ENCODE data around the gene PLD4. TPM values are rescaled to one million over a fixed set of nuclear protein-coding genes. Genes with fewer than 3 reads are reported as not detected.

The PLD4 gene
- total RNA-seq = not detected

GRCh38 chr14:104924421-104925213, at the start of gene PLD4:
Gene PLD4, plus strand, starts transcription at chr14:104924879. Its CDS starts 2,262 bp downstream, at chr14:104927141.

DNA sequence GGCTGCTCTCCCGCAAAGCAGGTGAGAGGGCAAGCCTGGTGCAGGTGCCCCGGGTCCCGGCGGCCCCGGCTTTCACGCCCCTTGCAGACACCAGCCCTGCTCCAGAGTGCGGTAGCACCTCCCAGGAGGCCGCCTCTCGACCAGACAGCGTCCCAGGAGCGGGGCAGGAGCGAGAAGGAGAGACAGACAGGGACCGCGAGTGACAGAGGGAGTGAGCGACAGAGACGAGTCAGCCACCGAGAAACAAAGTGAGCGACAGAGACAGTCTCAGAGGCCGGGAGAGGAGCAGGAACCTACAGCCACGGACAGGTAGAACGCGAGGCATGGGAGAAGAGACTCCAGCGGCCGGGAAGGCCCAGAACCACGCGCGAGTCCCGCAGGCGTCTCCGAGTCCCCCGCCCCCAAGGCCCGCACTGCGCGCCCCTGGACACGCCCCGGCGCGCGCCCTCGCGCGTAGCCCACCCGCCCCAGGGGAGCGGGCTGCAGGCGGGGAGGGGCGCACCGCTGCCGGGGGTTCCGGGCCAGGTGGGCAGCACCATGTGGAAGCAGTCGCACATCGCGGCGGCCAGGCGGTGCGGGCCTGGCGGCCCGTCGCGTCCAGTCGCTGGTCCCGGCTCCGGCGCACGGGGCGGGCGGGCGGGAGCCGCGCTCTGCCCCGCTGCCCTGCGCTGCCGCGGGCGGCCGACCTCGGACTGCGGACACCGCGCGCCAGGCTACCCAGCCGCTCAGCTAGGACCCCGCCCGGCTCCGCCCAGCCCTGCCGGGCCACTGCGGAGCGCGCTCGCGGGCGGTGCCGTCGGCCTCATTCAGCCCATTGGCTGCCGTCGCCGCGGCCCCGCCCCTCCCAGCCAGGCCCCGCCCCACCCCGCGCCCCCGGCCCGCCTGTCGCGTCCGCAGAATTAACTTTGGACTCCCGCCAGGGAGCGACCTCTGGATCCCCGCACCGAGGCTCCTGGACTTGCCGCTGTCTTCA, 53.3 kb downstream of the PLD4 start, which contains the start of gene AHNAK2:
AHNAK2 (minus strand) TSS at position 694 of the 973 bp plus-strand sequence; CDS start at position 557, 137 bp downstream.

Other genes with a start within 250 kb of the PLD4 start
- gene INF2, start 235.3 kb upstream of the PLD4 start, total RNA-seq = 100 to 1,000 TPM; 208 to 216 TPM
- gene ADSS1, start 200.7 kb upstream of the PLD4 start, total RNA-seq = under 1 TPM; 0.51 to 0.96 TPM
- 10 to 100 TPM; 76.5 to 84.2 TPM for gene SIVA1, start 171.7 kb upstream of the PLD4 start, total RNA-seq
- 100 to 1,000 TPM; 137 to 139 TPM for gene AKT1, start 129.1 kb upstream of the PLD4 start, total RNA-seq
- gene ZBTB42, start 123.8 kb upstream of the PLD4 start, total RNA-seq = 1 to 10 TPM; 5.1 to 5.6 TPM
- 1 to 10 TPM; 4.7 to 4.9 TPM for gene CEP170B, start 59.6 kb upstream of the PLD4 start, total RNA-seq
- under 1 TPM in 1 of 2 experiments, not detected in 1; 0.07 TPM for gene AHNAK2, start 53.5 kb downstream of the PLD4 start, total RNA-seq
- under 1 TPM; 0.43 to 0.48 TPM for gene CLBA1, start 60.9 kb downstream of the PLD4 start, total RNA-seq
- 10 to 100 TPM; 39.9 to 42.4 TPM for gene CDCA4, start 96.2 kb downstream of the PLD4 start, total RNA-seq
- gene GPR132, start 140.6 kb downstream of the PLD4 start, total RNA-seq = 10 to 100 TPM; 45.0 to 46.9 TPM
- gene JAG2, start 243.9 kb downstream of the PLD4 start, total RNA-seq = 1 to 10 TPM; 6.2 to 6.9 TPM

All from activated naive CD4-positive, alpha-beta T cell treated with anti-CD3 and anti-CD28 coated beads, Interleukin-2, amount 10 ng/mL, durations not matched to agents 5 hours and 36 hours (primary cell).